ENCODE measurements around the gene SLC27A3. TPM values are rescaled to one million over a fixed set of nuclear protein-coding genes. Genes with fewer than 3 reads are reported as not detected.
"Not testable (repeated sequence)": the region's sequence is repeated elsewhere in the genome, so short reads cannot be mapped to it uniquely, and the experiment has no call there.

Gene SLC27A3
- total and polyA plus RNA-seq, 4 donors: 12.1 to 37.3 (median 28.7) TPM

DNA sequence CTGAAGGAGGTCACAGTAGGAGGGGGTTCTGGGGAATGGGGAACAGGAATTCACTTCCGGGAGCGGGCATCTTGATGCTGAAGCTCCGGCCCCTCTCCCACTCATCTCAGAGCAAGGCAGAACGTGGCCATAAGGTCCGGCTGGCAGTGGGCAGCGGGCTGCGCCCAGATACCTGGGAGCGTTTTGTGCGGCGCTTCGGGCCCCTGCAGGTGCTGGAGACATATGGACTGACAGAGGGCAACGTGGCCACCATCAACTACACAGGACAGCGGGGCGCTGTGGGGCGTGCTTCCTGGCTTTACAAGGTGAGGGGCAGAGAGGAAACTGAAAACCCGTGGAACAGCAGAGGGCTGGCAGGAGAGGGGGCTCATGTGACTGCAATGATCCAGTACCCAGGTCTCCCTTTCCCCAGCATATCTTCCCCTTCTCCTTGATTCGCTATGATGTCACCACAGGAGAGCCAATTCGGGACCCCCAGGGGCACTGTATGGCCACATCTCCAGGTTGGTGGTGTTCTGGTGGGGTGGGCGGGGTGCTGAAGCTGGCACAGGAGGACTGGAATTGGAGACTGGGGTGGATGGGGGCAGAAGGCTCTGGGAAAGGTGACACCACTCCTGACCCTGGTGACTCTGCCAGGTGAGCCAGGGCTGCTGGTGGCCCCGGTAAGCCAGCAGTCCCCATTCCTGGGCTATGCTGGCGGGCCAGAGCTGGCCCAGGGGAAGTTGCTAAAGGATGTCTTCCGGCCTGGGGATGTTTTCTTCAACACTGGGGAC is 3.0 kb downstream of the SLC27A3 start:
- H3K36me3 ChIP-seq (ENCODE audit: control insufficient read depth, insufficient read depth, low read length): peaks cover 28% of the 10 kb centered on the region
- H3K27me3 ChIP-seq (ENCODE audit: control insufficient read depth, insufficient read depth, low read length): no peaks in the 10 kb centered on the region
- H3K4me1 ChIP-seq (ENCODE audit: control insufficient read depth, insufficient read depth, low read length): peaks cover 44% of the 10 kb centered on the region
- DNase-seq (ENCODE audit: low read depth in 4 of 6, low spot score in 6 of 6): no peak
- no peak overlapping the region for H3K27ac ChIP-seq (ENCODE audit: low read depth, low read length)
- 93% methylated on average over 16 of the region's 22 CpGs for WGBS (ENCODE audit: insufficient coverage)
- H3K4me3 ChIP-seq (ENCODE audit: low read depth, low read length): no peak overlapping the region
- no peaks in the 10 kb centered on the region for H3K9me3 ChIP-seq (ENCODE audit: control insufficient read depth, insufficient read depth, low read length)

- Histone ChIP-seq H3K4me1 (ENCODE audit: control insufficient read depth, insufficient read depth, low read length) (peaks cover 44% of the 10 kb centered on the region), H3K27ac (ENCODE audit: low read depth, low read length) (no peak overlapping the region)
Observed at GRCh38 chr1:153778824-153779519, 3.8 kb downstream of the SLC27A3 start.

DNA sequence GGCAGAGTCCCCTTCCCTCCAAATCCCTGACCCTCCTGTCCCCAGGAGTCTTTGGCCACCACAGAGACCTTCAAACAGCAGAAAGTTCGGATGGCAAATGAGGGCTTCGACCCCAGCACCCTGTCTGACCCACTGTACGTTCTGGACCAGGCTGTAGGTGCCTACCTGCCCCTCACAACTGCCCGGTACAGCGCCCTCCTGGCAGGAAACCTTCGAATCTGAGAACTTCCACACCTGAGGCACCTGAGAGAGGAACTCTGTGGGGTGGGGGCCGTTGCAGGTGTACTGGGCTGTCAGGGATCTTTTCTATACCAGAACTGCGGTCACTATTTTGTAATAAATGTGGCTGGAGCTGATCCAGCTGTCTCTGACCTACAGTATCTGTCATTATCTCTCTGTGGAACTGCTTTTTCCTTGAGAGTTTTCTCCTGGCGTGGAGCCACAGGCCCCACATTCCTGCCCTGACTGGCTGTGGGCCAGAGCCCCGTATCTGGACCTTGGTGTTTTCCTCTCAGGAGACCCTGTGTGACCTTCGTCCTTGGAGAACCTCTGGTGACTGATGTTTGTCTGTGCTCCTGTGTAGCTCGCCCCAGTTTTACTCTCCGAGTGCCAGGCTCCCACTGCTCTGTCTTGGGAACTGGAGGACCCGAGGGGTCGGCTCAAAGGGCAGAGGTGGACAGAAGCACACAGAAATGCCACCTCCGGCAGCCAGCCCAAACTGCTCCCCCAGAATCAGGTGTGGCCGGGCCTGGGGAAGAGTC is 4.8 kb downstream of the SLC27A3 start:
- 76% methylated on average over 13 of the region's 17 CpGs for WGBS (ENCODE audit: insufficient coverage)
- no peaks in the 10 kb centered on the region for H3K9me3 ChIP-seq (ENCODE audit: control insufficient read depth, insufficient read depth, low read length)
- peaks cover 23% of the 10 kb centered on the region for H3K36me3 ChIP-seq (ENCODE audit: control insufficient read depth, insufficient read depth, low read length)
- H3K27me3 ChIP-seq (ENCODE audit: control insufficient read depth, insufficient read depth, low read length): no peaks in the 10 kb centered on the region
- H3K27ac ChIP-seq (ENCODE audit: low read depth, low read length): no peak overlapping the region
- H3K4me3 ChIP-seq (ENCODE audit: low read depth, low read length): no peak overlapping the region
- no peak for DNase-seq (ENCODE audit: low read depth in 4 of 6, low spot score in 6 of 6)
- H3K4me1 ChIP-seq (ENCODE audit: control insufficient read depth, insufficient read depth, low read length): peaks cover 35% of the 10 kb centered on the region

More at GRCh38 chr1:153778824-153779519, 3.8 kb downstream of the SLC27A3 start:
- H3K4me3 ChIP-seq (ENCODE audit: low read depth, low read length): no peak overlapping the region
- DNase-seq (ENCODE audit: low read depth in 4 of 6, low spot score in 6 of 6): no peak
- no peaks in the 10 kb centered on the region for H3K9me3 ChIP-seq (ENCODE audit: control insufficient read depth, insufficient read depth, low read length)
- no peaks in the 10 kb centered on the region for H3K27me3 ChIP-seq (ENCODE audit: control insufficient read depth, insufficient read depth, low read length)
- WGBS (ENCODE audit: insufficient coverage): 91% methylated on average over 16 of the region's 18 CpGs
- H3K36me3 ChIP-seq (ENCODE audit: control insufficient read depth, insufficient read depth, low read length): peaks cover 23% of the 10 kb centered on the region

- no peak overlapping the region for H3K27ac ChIP-seq (ENCODE audit: low read depth, low read length)
- WGBS (ENCODE audit: insufficient coverage): 76% methylated on average over 3 of the region's 4 CpGs
- no peak for DNase-seq (ENCODE audit: low read depth in 4 of 6, low spot score in 6 of 6)
- H3K4me1 ChIP-seq (ENCODE audit: control insufficient read depth, insufficient read depth, low read length): peaks cover 30% of the 10 kb centered on the region
- no peaks in the 10 kb centered on the region for H3K27me3 ChIP-seq (ENCODE audit: control insufficient read depth, insufficient read depth, low read length)
- H3K4me3 ChIP-seq (ENCODE audit: low read depth, low read length): no peak overlapping the region
- H3K9me3 ChIP-seq (ENCODE audit: control insufficient read depth, insufficient read depth, low read length): no peaks in the 10 kb centered on the region
- peaks cover 23% of the 10 kb centered on the region for H3K36me3 ChIP-seq (ENCODE audit: control insufficient read depth, insufficient read depth, low read length)
Observed at GRCh38 chr1:153780551-153780950, 5.3 kb downstream of the SLC27A3 start.

DNA sequence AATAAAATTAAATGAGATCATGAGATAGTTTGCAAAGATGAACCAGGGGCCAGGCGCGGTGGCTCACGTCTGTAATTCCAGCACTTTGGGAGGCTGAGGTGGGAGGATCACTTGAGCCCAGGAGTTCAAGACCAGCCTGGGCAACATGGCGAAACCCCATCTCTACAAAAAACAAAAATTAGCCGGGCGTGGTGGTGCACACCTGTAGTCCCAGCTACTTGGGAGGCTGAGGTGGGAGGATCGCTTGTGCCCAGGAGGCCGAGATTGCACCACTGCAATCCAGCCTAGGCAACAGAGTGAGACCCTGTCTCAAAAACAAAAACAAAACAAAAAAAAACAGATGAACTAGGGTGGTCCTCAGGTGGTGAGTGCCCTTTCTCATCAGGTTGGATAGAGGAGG is 7.4 kb downstream of the SLC27A3 start:
- Histone ChIP-seq H3K36me3 (ENCODE audit: control insufficient read depth, insufficient read depth, low read length) (peaks cover 22% of the 10 kb centered on the region), H3K4me1 (ENCODE audit: control insufficient read depth, insufficient read depth, low read length) (peaks cover 11% of the 10 kb centered on the region), H3K4me3 (ENCODE audit: low read depth, low read length) (peak overlapping the region; percentile 87), H3K27ac (ENCODE audit: low read depth, low read length) (peak overlapping the region; percentile 97)
- H3K27me3 ChIP-seq (ENCODE audit: control insufficient read depth, insufficient read depth, low read length); H3K9me3 ChIP-seq (ENCODE audit: control insufficient read depth, insufficient read depth, low read length); DNase-seq (ENCODE audit: low read depth in 4 of 6, low spot score in 6 of 6): not testable (repeated sequence)
- 87% methylated on average over 3 of the region's 8 CpGs for WGBS (ENCODE audit: insufficient coverage)

- H3K4me3 ChIP-seq (ENCODE audit: low read depth, low read length): peak overlapping the region; percentile 87
- H3K4me1 ChIP-seq (ENCODE audit: control insufficient read depth, insufficient read depth, low read length): peaks cover 5% of the 10 kb centered on the region
- no peaks in the 10 kb centered on the region for H3K27me3 ChIP-seq (ENCODE audit: control insufficient read depth, insufficient read depth, low read length)
- no peaks in the 10 kb centered on the region for H3K9me3 ChIP-seq (ENCODE audit: control insufficient read depth, insufficient read depth, low read length)
- H3K27ac ChIP-seq (ENCODE audit: low read depth, low read length): peak overlapping the region; percentile 97
- H3K36me3 ChIP-seq (ENCODE audit: control insufficient read depth, insufficient read depth, low read length): peaks cover 14% of the 10 kb centered on the region
- DNase-seq (ENCODE audit: low read depth in 4 of 6, low spot score in 6 of 6): peak; percentile 78 to 97 (median 84)
- WGBS (ENCODE audit: insufficient coverage): under 1% methylated on average over 53 of the region's 61 CpGs
Observed at GRCh38 chr1:153783233-153784190, 8.3 kb downstream of the SLC27A3 start.

DNA sequence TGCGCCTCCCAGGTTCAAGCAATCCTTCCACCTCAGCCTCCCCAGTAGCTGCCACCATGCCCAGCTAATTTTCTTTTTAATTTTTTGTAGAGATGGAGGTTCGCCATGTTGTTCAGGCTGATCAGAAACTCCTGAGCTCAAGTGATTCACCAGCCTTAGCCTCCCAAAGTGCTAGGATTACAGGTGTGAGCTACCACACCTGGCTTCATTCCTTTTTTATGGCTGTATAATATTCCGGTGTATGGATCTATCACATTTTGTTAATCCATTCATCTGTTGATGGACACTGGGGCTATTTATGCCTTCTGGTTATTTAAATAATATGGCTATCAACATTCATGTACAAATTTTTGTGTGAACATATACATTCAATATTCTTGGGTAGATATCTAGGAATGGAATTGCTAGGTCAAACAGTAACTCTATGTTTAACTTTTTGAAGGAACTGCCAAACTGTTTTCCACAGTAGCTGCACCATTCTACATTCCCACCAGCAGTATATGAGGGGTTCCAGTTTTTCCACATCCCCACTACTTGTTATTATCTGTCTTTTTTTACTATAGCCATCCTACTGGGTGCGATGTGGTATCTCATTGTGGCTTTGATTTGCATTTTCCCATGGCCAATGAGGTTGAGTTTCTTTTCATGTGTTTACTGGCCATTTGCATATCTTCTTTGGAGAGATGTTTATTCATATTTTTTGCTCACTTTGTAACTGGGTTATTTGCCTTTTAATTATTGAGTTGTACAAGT is 11.0 kb downstream of the SLC27A3 start:
- H3K4me3 ChIP-seq (ENCODE audit: low read depth, low read length): no peak overlapping the region
- WGBS (ENCODE audit: insufficient coverage): 100% methylated on average over 1 of the region's 4 CpGs

DNA sequence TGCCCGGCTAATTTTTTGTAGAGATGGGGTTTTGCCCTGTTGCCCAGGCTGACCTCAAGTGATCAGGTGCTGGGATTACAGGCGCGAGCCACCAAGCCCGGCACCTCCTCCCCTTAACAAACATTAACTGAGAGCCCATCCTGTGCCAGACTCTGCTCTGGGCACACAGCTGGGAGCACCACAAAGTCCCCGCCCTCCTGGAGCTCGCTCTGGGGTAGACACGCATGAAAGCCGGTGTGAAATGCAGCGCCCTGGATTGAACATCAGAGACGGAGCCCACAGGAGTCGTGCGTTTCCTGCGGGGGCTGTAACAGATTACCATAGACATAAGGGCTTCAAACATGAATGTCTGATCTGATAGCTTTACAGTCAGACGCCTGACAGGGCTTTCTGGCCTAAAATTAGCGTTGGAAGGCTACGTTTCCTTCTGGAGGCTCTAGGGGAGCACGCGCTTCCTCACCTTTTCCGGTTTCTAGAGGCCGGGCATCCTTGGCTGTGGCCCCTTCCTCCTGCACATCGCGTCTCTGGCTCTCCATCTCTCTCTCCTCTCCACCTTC is 14.3 kb downstream of the SLC27A3 start:
- H3K4me1 ChIP-seq (ENCODE audit: control insufficient read depth, insufficient read depth, low read length): peaks cover 29% of the 10 kb centered on the region
- 65% methylated on average over 22 of the region's 22 CpGs for WGBS (ENCODE audit: insufficient coverage)
- no peak for DNase-seq (ENCODE audit: low read depth in 4 of 6, low spot score in 6 of 6)
- H3K4me3 ChIP-seq (ENCODE audit: low read depth, low read length): no peak overlapping the region
- peak overlapping the region; percentile 93 for H3K27ac ChIP-seq (ENCODE audit: low read depth, low read length)
- H3K27me3 ChIP-seq (ENCODE audit: control insufficient read depth, insufficient read depth, low read length): no peaks in the 10 kb centered on the region
- peaks cover 3% of the 10 kb centered on the region for H3K36me3 ChIP-seq (ENCODE audit: control insufficient read depth, insufficient read depth, low read length)
- H3K9me3 ChIP-seq (ENCODE audit: control insufficient read depth, insufficient read depth, low read length): no peaks in the 10 kb centered on the region

More for the DNA sequence above, 11.0 kb downstream of the SLC27A3 start:
- H3K36me3 ChIP-seq (ENCODE audit: control insufficient read depth, insufficient read depth, low read length): no peaks in the 10 kb centered on the region
- no peaks in the 10 kb centered on the region for H3K27me3 ChIP-seq (ENCODE audit: control insufficient read depth, insufficient read depth, low read length)
- H3K27ac ChIP-seq (ENCODE audit: low read depth, low read length): no peak overlapping the region
- no peak for DNase-seq (ENCODE audit: low read depth in 4 of 6, low spot score in 6 of 6)
- H3K9me3 ChIP-seq (ENCODE audit: control insufficient read depth, insufficient read depth, low read length): no peaks in the 10 kb centered on the region
- peaks cover 22% of the 10 kb centered on the region for H3K4me1 ChIP-seq (ENCODE audit: control insufficient read depth, insufficient read depth, low read length)
